GM23338 (cell line): ENCODE results near the gene ADCYAP1. TPM values are rescaled to one million over a fixed set of nuclear protein-coding genes. Genes with fewer than 3 reads are reported as not detected.

Source experiments
- ATAC-seq: fragments of 200-7000 bp; cut with Tn5 transposase; 3 replicates; pipeline ENCODE4 v1.9.1; 2020
- DNase-seq: peaks from one replicate; pipeline ENCODE4 v3.0.0-alpha.2; 2015; ENCODE audit warnings: low spot score
- H2AFZ ChIP-seq: fragments of 200-600 bp; sonication (generic); 2 replicates; pipeline ENCODE4 v1.8.0; 2016; ENCODE audit warnings: antibody characterized with exemption, mild to moderate bottlenecking, moderate library complexity
- H3F3A ChIP-seq: fragments of 200-600 bp; sonication (generic); replicated peaks from 2 replicates; pipeline ENCODE4 v1.8.0; 2017; ENCODE audit warnings: antibody characterized with exemption, mixed run types, low read depth
- H3K27ac ChIP-seq: fragments of 200-600 bp; sonication (generic); 2 replicates; pipeline ENCODE4 v1.6.1; 2016; ENCODE audit warnings: low read depth
- H3K27me3 ChIP-seq: fragments of 200-600 bp; sonication (generic); 2 replicates; pipeline ENCODE4 v1.8.0; 2016; ENCODE audit warnings: mild to moderate bottlenecking, mixed run types, moderate library complexity; ENCODE audit not compliant: insufficient read depth
- H3K36me3 ChIP-seq: fragments of 200-600 bp; sonication (generic); 2 replicates; pipeline ENCODE4 v1.8.0; 2016; ENCODE audit warnings: mild to moderate bottlenecking; ENCODE audit not compliant: insufficient read depth
- H3K4me1 ChIP-seq: fragments of 200-600 bp; sonication (generic); 2 replicates; pipeline ENCODE4 v1.8.0; 2016; ENCODE audit warnings: mild to moderate bottlenecking, moderate library complexity; ENCODE audit not compliant: insufficient read depth
- H3K4me2 ChIP-seq: fragments of 200-600 bp; sonication (generic); 2 replicates; pipeline ENCODE4 v1.7.1; 2017; ENCODE audit warnings: mixed run types
- H3K4me3 ChIP-seq: fragments of 200-600 bp; sonication (generic); 2 replicates; pipeline ENCODE4 v1.6.1; 2016; ENCODE audit warnings: mixed run types
- H3K79me2 ChIP-seq: fragments of 200-600 bp; sonication (generic); replicated peaks from 2 replicates; pipeline ENCODE4 v1.8.0; 2017; ENCODE audit warnings: mild to moderate bottlenecking; ENCODE audit not compliant: insufficient read depth
- H3K9me2 ChIP-seq: fragments of 200-600 bp; sonication (generic); 2 replicates; pipeline ENCODE4 v1.8.0; 2017; ENCODE audit not compliant: insufficient read depth
- H4K20me1 ChIP-seq: fragments of 200-600 bp; sonication (generic); replicated peaks from 2 replicates; pipeline ENCODE4 v1.8.0; 2017; ENCODE audit warnings: mild to moderate bottlenecking; ENCODE audit not compliant: insufficient read depth
- H3K27ac Mint-ChIP-seq: 2 replicates; pipeline ENCODE4 v1.8.0; 2020; ENCODE audit warnings: inconsistent platforms, mild to moderate bottlenecking, moderate library complexity, mixed read lengths
- H3K27me3 Mint-ChIP-seq: 3 replicates; pipeline ENCODE4 v1.8.0; 2022; ENCODE audit warnings: low read depth, mild to moderate bottlenecking, moderate library complexity, mixed read lengths, inconsistent platforms; ENCODE audit not compliant: insufficient read depth, poor library complexity
- H3K36me3 Mint-ChIP-seq: 3 replicates; pipeline ENCODE4 v1.8.0; 2021; ENCODE audit warnings: low read depth, mild to moderate bottlenecking, inconsistent platforms, moderate library complexity, mixed read lengths
- H3K4me1 Mint-ChIP-seq: 3 replicates; pipeline ENCODE4 v1.8.0; 2020; ENCODE audit warnings: mild to moderate bottlenecking, inconsistent platforms, mixed read lengths
- H3K4me3 Mint-ChIP-seq: 3 replicates; pipeline ENCODE4 v1.8.0; 2021; ENCODE audit warnings: moderate library complexity, mild to moderate bottlenecking, inconsistent platforms, mixed read lengths
- H3K9me3 Mint-ChIP-seq: 3 replicates; pipeline ENCODE4 v1.8.0; 2020; ENCODE audit warnings: moderate library complexity, mild to moderate bottlenecking, inconsistent platforms, mixed read lengths
- EZH2 ChIP-seq: fragments of 200-600 bp; sonication (generic); IDR thresholded peaks from one replicate; pipeline ENCODE4 v1.8.0; 2017; ENCODE audit warnings: antibody characterized with exemption, mild to moderate bottlenecking, low read depth; ENCODE audit not compliant: unreplicated experiment
- EZH2phosphoT487 ChIP-seq: fragments of 200-600 bp; sonication (generic); IDR thresholded peaks from one replicate; pipeline ENCODE4 v1.8.1; 2018; ENCODE audit warnings: antibody characterized with exemption; ENCODE audit not compliant: unreplicated experiment
- JUNB ChIP-seq: IDR thresholded peaks from one replicate; pipeline ENCODE4 v1.6.1; 2016; ENCODE audit warnings: antibody characterized with exemption; ENCODE audit not compliant: unreplicated experiment
- NANOG ChIP-seq: IDR thresholded peaks from 2 replicates; pipeline ENCODE4 v1.6.1; 2016; ENCODE audit warnings: antibody characterized with exemption, borderline replicate concordance
- POLR2AphosphoS5 ChIP-seq: IDR thresholded peaks from 2 replicates; pipeline ENCODE4 v1.6.1; 2016; ENCODE audit warnings: antibody characterized with exemption, low read depth
- STAT1 ChIP-seq: IDR thresholded peaks from one replicate; pipeline ENCODE4 v1.6.1; 2016; ENCODE audit warnings: antibody characterized with exemption; ENCODE audit not compliant: unreplicated experiment
- ZNF114 ChIP-seq: fragments of 250-450 bp; sonication (Bioruptor Pico); IDR thresholded peaks from 2 replicates; pipeline ENCODE4 v1.5.0; 2020; ENCODE audit warnings: mild to moderate bottlenecking, moderate library complexity
- polyA plus RNA-seq: library from polyadenylated mRNA; unstranded; fragments of >200 nt; fragmentation: Nextera tagmentation; extraction: Ambion mirVana; gene quantifications from 2 replicates; pipeline ENCODE4 v1.2.1, GENCODE V29; 2016
- total RNA-seq: library from RNA; depleted of rRNA; stranded (reverse); fragments of >200 nt; shearing (Covaris generic); gene quantifications from 2 replicates; pipeline ENCODE4 v1.2.3, GENCODE V29; 2014
- TF ChIP-seq, protein P1 (sequence below): IDR thresholded peaks from 2 replicates; pipeline ENCODE4 v1.6.1; 2016; ENCODE audit warnings: antibody characterized with exemption
- TF ChIP-seq, protein P2 (sequence below): IDR thresholded peaks from one replicate; pipeline ENCODE4 v1.6.1; 2018; ENCODE audit warnings: antibody characterized with exemption; ENCODE audit not compliant: unreplicated experiment
- TF ChIP-seq, protein P3 (sequence below), 2 experiments: fragments of 200-600 bp in 1 of 2; sonication (generic) in 1 of 2; conservative IDR thresholded peaks; 2 replicates each; pipeline versions ENCODE4 v1.5.1 to v1.6.1; 2016 to 2017; ENCODE audit warnings: antibody characterized with exemption in 2 of 2, low read depth in 2 of 2, mild to moderate bottlenecking in 2 of 2, moderate library complexity in 1 of 2

The ADCYAP1 gene
- total and polyA plus RNA-seq, 2 experiments from 2014 or later = not detected

DNA sequence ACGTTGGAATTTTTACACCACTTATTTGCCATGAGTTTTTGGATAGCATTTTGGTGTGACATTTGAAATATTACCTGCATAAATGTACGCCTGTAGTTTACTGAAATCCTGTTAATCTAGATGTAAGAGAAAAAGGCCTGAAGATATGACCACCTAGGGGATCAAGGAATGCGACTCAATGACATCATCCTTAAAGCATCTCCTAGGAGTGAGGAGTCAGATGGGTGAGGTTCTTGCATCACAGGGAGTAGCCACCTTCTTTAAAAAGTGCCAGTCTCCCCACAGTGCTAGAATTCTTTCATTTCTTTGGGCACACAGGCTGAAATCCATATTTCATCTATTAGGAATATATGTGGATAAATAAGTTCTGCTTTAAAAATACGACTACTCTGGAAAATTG lies 34.5 kb downstream of the ADCYAP1 start:
- H3F3A ChIP-seq = no peaks in the 10 kb centered on the region; the same call in 1 of the 2 replicates
- H3K79me2 ChIP-seq = no peaks in the 10 kb centered on the region
- H3K27ac ChIP-seq = no peak overlapping the region
- no peak for TF ChIP-seq EZH2
- TF ChIP-seq ZNF114 = no peak
- TF ChIP-seq, protein P1, sequence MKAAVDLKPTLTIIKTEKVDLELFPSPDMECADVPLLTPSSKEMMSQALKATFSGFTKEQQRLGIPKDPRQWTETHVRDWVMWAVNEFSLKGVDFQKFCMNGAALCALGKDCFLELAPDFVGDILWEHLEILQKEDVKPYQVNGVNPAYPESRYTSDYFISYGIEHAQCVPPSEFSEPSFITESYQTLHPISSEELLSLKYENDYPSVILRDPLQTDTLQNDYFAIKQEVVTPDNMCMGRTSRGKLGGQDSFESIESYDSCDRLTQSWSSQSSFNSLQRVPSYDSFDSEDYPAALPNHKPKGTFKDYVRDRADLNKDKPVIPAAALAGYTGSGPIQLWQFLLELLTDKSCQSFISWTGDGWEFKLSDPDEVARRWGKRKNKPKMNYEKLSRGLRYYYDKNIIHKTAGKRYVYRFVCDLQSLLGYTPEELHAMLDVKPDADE = no peak
- no peak overlapping the region for H3K27ac Mint-ChIP-seq
- H3K4me2 ChIP-seq = no peak overlapping the region
- no peaks in the 10 kb centered on the region for H3K27me3 ChIP-seq
- H3K27me3 Mint-ChIP-seq = peaks cover 2% of the 10 kb centered on the region
- ATAC-seq (peak; percentile 83), DNase-seq (peak; percentile 66)
- no peaks in the 10 kb centered on the region for H3K9me2 ChIP-seq
- H4K20me1 ChIP-seq = no peaks in the 10 kb centered on the region
- no peaks in the 10 kb centered on the region; the same call in 1 of the 2 replicates for H3K4me1 ChIP-seq
- no peaks in the 10 kb centered on the region for H3K36me3 ChIP-seq
- H3K4me1 Mint-ChIP-seq = peaks cover 4% of the 10 kb centered on the region
- no peaks in the 10 kb centered on the region for H3K36me3 Mint-ChIP-seq
- no peak overlapping the region for H2AFZ ChIP-seq
- no peak overlapping the region for H3K4me3 Mint-ChIP-seq
- H3K9me3 Mint-ChIP-seq = no peaks in the 10 kb centered on the region
- H3K4me3 ChIP-seq = no peak overlapping the region

DNA sequence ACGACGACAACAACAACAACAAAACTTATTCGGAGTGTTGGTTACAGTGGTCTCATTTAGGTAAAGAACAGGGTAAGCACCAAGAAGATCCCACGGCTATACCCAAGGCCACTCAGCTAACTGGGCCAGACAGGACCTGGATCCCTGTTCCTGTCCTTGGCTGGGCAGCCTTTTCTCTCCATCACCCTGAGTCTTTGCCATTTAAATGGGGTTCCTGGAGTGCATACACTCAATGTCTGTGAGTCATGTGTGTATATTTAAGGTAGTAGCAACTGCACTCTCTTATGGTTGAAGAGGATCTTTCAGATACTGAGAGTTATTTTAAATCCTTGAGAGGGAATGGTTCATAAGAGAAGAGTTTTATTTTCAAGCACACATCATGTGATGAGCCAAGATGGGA lies 35.3 kb downstream of the ADCYAP1 start:
- H3K4me2 ChIP-seq = no peak overlapping the region
- H3K4me1 Mint-ChIP-seq = peaks cover 4% of the 10 kb centered on the region
- no peaks in the 10 kb centered on the region for H3K79me2 ChIP-seq
- no peaks in the 10 kb centered on the region for H3K36me3 ChIP-seq
- no peaks in the 10 kb centered on the region for H4K20me1 ChIP-seq
- H3K36me3 Mint-ChIP-seq = no peaks in the 10 kb centered on the region
- no peaks in the 10 kb centered on the region for H3K27me3 ChIP-seq
- H3K9me2 ChIP-seq = no peaks in the 10 kb centered on the region
- peak overlapping the region; percentile 16; the same call in 1 of the 2 replicates for H2AFZ ChIP-seq
- no peak overlapping the region for H3K4me3 Mint-ChIP-seq
- no peaks in the 10 kb centered on the region; the same call in 1 of the 2 replicates for H3F3A ChIP-seq
- no peak overlapping the region for H3K4me3 ChIP-seq
- H3K27ac Mint-ChIP-seq = no peak overlapping the region
- no peaks in the 10 kb centered on the region for H3K9me3 Mint-ChIP-seq
- DNase-seq = no peak
- H3K27me3 Mint-ChIP-seq = no peaks in the 10 kb centered on the region
- peak; percentile 40; the same call in 2 of the 3 replicates for ATAC-seq
- no peak overlapping the region for H3K27ac ChIP-seq
- H3K4me1 ChIP-seq = no peaks in the 10 kb centered on the region; the same call in 1 of the 2 replicates
- TF ChIP-seq POLR2AphosphoS5 = no peak
- TF ChIP-seq, protein P1 = no peak
- no peak for TF ChIP-seq EZH2phosphoT487
- TF ChIP-seq STAT1 = no peak
- no peak for TF ChIP-seq NANOG
- TF ChIP-seq, protein P2, sequence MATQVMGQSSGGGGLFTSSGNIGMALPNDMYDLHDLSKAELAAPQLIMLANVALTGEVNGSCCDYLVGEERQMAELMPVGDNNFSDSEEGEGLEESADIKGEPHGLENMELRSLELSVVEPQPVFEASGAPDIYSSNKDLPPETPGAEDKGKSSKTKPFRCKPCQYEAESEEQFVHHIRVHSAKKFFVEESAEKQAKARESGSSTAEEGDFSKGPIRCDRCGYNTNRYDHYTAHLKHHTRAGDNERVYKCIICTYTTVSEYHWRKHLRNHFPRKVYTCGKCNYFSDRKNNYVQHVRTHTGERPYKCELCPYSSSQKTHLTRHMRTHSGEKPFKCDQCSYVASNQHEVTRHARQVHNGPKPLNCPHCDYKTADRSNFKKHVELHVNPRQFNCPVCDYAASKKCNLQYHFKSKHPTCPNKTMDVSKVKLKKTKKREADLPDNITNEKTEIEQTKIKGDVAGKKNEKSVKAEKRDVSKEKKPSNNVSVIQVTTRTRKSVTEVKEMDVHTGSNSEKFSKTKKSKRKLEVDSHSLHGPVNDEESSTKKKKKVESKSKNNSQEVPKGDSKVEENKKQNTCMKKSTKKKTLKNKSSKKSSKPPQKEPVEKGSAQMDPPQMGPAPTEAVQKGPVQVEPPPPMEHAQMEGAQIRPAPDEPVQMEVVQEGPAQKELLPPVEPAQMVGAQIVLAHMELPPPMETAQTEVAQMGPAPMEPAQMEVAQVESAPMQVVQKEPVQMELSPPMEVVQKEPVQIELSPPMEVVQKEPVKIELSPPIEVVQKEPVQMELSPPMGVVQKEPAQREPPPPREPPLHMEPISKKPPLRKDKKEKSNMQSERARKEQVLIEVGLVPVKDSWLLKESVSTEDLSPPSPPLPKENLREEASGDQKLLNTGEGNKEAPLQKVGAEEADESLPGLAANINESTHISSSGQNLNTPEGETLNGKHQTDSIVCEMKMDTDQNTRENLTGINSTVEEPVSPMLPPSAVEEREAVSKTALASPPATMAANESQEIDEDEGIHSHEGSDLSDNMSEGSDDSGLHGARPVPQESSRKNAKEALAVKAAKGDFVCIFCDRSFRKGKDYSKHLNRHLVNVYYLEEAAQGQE = no peak
- TF ChIP-seq JUNB = no peak
- TF ChIP-seq ZNF114 = no peak
- TF ChIP-seq, protein P3, sequence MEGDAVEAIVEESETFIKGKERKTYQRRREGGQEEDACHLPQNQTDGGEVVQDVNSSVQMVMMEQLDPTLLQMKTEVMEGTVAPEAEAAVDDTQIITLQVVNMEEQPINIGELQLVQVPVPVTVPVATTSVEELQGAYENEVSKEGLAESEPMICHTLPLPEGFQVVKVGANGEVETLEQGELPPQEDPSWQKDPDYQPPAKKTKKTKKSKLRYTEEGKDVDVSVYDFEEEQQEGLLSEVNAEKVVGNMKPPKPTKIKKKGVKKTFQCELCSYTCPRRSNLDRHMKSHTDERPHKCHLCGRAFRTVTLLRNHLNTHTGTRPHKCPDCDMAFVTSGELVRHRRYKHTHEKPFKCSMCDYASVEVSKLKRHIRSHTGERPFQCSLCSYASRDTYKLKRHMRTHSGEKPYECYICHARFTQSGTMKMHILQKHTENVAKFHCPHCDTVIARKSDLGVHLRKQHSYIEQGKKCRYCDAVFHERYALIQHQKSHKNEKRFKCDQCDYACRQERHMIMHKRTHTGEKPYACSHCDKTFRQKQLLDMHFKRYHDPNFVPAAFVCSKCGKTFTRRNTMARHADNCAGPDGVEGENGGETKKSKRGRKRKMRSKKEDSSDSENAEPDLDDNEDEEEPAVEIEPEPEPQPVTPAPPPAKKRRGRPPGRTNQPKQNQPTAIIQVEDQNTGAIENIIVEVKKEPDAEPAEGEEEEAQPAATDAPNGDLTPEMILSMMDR (conservative IDR thresholded peaks at IDR 0.05; ENCODE audit: low read depth in 2 of 2) = no peak
- no peak for TF ChIP-seq EZH2
